SW 1271 (cell line): ENCODE data around the gene S1PR3.
A peak's percentile ranks its signal among the peaks of the same experiment; 100 is the strongest.

Experiments
- DNase-seq, 2 experiments: peaks; one replicate each; lab custom pipeline; 2025; lab: John Stamatoyannopoulos, UW

S1PR3 gene

DNA sequence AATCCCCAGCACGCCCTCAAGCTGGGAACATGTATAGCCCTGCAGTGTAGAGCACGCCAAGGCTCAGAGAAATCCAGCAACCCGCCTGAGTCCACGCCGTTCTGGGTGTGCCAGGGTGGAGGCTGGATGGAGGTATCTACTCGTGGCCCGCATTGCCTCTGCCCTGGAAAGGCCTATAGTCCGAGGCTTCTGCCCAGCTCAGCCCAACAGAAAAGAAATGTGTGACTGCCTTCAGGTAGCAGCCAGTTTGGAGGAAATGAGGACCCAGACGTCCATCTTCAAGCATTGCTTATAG is 18.2 kb downstream of the S1PR3 start:
- no peak for DNase-seq

DNA sequence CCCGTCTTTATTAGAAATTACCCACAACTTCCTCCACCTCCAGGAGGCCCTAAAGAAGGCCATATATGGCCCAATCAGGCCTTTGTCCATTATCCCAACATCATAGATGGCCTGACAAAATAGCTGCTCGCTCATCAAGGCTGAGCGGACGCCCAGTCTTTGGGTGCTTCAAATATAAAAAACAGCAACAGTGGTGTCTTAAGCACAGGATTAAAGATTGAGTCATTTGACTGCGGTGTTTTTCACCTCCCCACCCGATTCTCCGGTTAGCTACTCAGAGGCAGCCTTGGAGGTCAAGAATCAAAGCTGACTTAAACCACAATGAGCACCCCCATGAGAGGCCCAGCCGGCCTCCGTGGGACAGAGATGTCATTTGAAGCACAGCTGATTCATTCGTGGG is 18.8 kb downstream of the S1PR3 start:
- no peak for DNase-seq

DNA sequence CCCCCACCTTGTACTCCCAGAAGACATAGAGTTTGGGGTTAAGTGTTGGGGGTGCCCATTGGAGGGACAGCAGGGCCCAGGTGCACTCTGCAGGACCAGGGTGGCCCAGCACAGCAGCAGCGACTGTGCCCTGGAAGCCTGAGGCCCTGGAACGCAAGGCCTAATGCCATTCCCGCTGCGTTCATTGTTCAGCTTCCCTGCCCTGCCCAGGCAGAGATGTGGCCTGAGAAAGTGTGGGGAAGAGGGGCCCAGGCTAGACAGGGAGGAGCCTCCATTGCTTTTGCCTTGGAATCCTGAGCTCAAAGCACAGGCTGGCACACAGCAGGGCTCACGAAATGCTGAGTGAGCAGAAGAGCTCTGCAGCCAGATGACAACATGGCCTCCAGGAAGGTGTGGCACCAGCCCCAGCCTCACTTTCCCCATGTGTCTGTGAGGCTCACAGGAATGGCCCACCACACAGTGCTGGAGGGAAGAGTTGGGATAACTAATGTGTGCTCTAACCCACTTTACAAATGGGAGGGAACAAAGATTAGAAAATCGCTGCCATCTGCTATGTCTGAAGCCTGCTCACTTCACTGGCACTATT is 19.4 kb downstream of the S1PR3 start:
- no peak for DNase-seq

DNA sequence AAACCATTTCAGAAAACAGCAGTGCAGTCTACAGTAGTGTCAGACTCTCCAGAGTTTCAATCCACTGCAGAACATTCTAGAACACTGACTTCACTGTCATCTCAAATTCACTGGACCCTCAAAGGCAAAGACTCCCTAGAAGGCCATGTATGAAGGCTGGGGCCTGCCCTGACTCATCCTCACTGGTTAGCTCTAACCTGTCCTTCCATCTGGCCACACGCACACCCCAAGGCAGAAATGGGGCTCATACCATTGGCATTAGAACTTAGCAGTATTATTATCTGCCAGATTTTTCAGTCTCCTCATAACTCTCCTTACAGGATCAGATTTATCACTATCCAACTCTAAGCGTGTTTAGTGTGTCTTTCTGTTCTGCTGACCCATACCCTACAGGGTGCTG is 20.4 kb downstream of the S1PR3 start:
- no peak for DNase-seq

DNA sequence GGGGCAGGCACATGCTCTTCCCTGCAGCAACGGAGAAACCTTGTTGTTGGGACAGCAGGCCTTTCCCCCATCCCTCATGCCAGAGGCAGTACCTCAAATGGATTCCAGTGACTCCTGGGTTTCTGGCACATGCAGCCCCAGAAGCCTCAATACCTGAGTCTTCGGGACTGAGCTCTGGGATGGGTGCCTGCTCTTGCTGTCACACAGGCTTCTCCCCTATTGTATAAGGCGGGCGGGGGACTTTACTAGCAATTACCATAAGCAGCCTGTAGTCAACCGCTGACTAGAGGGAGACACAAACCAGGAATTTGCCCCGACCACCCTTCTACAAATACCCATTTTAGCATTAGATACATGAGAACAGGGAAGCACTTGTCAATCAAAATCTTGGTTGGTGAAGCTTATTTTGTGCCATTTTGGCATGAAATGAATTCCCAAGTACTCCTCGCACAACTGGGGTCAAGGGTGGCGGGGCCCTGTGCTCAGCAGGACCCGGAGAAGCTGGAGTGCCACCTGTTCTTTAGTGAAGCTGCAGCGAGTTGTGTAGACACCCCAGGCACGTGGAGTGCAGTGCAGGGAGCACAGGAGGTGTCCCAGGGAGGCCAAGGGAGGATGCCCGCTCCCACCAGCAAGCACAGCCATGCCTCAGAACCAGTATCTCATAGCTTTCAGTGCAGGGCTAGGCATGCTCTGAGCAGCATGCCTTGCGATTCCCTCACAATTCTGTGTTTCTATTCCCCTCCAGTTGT is 21.2 kb downstream of the S1PR3 start:
- no peak for DNase-seq

DNA sequence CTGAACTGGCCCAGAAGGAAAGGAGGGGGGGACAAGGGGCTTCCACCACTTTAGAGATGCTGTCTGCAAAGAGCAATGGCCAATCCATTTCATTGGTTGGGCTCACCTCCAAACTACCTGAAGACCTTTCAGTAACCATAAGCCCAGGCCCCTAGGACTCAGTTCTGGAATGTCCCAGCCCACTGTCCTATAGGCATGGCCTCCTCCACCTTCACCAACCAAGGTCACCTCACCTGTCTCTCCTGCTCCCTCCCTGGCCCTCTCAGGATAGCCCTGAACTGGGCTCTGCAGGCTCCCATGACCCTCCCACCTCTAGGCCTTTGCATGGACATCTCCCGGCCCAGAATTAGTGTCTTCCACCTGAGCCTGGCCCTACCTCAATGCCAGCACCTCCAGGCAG is 22.4 kb downstream of the S1PR3 start:
- no peak for DNase-seq

DNA sequence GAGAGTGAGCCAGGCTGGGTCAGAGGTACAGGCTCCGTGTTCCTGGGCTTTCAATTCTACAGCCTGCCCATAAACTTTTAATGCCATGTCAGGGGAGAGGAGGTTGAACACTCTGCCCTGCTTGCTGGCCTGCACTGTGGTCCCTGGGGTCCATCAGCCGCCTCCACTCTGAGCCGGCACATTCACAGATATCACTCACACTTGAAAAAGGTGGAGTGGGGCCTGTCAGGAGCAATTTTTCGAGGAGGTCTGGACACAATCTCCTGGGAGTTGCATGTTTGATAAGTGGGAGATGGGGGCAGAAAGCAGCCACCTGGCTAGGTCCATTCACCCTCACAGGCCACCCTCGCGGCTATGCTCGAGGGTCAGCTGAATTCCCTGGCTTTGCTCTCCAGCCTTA is 22.9 kb downstream of the S1PR3 start:
- no peak for DNase-seq

DNA sequence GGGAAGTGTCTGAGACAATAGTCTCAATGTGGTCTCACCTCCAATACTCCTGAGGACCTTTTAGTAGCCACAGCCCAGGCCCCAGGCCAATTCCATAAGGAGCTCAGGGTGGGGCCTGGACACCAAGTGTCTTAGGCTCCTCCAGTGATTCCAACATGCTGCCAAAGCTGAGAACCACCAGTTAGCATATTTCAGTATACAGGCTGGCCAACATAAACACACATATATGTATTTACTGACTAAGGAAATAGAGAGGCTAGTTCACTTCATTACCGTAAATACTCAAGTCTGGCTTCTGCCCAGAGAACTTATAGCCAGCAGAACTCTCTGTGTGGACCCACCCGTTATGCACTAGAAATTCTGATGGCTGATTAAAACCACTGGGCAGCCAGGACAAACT is 24.1 kb downstream of the S1PR3 start:
- no peak for DNase-seq

DNA sequence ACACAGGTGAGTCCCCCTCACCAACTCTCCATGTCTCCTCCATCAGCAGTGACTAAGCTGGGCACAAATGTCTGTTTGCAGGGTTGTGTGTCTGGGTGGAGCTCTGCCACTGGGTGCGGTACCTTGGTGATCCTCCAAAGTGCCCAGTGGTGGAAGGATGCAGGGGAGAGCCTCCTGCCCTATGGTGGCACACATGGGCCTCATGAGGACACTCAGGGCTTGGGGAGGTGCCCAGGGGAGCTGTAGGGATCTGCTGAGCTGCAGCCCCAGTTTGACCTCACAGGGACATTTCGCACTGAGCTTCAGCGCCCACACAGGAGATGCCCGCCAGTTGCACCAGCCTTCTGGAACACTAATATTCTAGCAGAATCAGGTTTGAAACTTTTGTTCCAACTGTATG is 29.5 kb downstream of the S1PR3 start:
- no peak for DNase-seq

DNA sequence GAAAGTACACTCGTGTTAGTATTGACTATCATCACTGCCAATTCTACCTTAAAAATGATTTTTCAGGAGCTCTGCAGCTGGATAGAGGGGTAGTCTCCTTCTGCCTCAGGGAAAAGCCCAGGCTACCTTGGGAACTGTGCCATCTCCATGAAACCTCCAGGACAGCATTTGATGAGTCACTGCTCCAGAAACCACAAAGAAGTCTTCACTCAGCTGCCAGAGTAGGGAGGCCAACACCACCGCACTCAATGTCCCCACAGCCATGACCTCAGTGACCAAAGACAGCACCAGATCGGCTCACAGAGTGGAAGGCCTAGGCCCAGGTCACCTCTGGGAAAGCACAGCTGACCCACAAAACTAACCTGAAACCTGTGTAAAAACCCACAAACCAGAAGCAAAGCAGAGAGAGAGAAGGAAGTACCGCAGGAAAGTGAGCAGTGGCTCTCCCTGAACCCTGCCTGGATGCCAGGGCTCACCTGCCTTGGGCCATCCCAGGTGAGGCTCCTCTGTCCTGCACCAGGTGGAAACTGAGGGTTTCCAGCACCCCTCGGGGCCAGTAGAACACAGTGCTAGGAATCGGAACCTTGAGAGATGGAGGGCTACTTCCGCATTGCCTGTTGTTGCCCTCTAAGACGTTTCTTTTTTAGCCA is 30.0 kb downstream of the S1PR3 start:
- peak in 1 of 2 experiments; percentile 55 for DNase-seq

DNA sequence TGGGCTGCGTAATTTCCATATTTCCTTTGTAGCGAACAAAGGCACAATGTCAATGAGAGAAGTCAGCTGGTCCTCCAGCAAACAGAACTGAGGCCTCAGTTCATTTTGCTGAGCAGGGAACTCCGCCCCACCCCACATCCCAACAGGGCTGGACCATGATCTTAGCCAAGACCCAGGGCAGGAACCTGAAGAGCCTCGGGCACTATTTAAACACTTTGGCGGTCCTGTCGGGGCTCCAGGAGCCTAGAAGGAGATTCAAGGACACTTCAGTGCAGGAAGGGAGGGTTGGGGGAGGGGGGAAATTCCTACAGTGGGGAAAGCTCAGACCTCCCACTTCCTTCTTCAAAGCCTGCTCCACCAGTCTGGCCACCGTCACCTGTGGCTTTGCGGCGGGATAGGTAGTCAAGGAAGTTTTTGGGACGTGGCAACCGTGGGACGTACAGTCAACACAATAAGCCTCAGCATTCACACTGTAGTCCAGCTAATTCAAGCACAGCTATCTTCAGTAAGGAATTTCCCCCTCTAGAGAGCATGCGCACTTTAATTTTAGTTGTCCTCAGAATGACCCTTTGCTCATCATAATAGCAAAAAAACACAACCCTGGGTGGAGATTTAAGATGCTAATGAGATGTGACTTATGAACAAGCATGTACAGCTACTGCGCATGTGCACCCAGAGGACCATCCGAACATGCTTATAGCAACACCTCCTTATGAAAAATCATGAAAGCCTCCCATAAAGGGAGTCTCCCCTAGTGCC is 30.9 kb downstream of the S1PR3 start:
- DNase-seq, result no peak

DNA sequence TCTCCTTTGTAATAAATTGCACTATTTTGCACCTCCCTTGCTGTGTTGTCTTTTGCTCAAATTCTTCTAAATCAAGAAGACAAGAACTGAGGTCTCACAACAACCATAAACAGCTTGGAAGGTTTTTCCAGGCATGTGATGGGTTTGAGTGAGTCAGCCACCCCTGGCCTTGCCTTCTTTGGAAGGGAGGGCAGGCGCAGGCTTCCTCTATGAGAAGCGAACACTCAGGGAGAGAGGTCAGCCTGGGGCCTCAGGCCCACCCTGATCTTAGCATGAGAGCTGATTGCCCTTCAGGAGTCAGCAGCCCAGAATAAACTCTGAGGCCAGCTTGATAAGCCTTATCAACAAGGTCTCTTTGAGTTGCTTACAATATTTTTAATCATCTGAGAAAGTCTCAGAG is 31.6 kb downstream of the S1PR3 start:
- DNase-seq, result no peak

DNA sequence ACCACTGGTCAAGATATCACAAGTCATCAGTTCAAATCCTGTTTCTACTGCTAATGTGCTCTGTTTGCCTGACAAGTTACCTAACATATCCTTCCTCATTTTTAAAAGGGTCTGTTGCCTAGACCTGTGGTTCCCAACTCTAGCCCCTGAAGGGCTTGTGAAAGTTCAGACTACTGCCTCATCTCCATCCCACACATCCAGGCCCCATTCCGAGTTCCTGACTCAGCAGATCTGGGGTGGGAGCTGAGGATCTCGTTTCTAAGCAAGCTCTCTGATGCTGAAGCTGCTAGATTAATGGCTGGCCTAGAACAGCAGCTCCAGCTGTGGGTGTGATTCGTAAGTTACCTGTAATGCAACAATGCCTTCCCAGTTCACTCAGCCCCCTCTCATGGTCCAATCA is 32.5 kb downstream of the S1PR3 start:
- no peak for DNase-seq

DNA sequence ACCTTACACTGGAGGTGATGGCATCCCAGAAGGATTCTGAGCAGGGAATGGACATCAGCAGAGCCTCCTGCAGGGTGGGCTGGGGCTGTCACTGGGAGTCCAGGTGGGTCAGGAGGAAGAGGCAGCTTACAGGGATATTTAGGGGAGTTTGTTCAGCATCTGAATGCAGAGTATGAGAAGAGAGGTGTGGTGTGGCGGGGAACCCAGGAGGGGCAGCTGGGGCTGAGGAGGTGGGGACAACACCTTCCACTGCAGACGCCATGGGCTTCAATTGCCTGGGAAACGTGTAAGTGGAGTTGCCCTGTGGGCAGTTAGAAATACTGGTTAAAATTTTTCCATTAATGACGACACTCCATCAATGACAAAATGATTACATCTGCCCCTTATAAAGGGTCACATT is 33.5 kb downstream of the S1PR3 start:
- no peak for DNase-seq

DNA sequence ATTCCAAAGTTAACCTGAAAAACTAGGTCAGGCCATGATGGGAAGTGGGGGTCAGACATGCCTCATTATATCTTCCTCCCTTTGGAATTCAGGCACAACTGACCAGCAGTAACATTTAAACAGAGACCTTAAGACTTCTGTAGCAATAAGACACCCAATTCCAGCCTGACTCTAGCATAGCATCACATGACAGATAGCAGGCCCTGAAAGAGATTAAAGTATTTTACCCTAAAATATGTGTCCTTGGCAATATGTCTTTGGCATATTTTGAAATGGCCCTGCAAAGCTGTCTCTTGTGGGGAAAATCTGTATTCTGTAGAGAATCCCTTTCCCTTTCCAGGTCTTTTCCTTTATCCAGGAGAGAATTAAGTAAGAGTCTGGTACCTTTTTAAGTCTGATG is 34.3 kb downstream of the S1PR3 start:
- DNase-seq, result no peak

DNA sequence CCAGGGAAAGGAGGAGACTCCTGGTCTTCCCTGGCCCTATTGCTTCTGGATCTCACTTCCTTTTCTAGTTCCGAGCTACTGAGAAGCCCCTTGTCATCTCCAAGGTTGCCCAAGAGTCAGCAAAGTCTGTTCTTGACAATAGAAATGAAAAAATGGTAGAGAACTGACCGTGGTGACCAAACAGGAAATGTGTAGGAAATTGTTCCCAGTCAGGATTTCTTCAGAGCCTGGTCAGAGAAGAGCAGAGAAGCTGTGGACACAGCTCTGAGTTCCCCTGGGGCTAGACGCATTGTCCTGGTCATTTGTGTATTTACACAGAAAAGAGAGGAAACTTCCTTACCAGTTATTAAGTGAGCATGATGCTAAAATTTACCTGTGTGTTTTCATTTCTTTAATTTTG is 35.6 kb downstream of the S1PR3 start:
- DNase-seq, result no peak

DNA sequence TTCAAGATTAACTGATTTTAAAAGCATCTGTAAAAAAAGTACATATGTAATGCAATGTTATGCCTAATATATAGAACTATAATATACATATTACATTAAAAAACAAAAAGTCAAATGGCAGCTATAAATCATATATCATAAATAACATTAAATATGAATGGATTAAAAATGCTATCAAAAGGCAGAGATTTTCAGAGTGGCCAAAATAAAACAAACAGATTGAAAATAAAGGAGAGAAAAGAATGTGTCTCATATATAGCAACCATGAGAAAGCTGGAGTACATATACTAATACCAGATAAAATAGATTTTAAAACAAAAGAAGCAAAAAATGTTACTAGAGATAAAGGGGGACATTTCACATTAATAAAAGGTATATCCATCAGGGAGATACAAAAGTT is 38.5 kb downstream of the S1PR3 start:
- no peak for DNase-seq

DNA sequence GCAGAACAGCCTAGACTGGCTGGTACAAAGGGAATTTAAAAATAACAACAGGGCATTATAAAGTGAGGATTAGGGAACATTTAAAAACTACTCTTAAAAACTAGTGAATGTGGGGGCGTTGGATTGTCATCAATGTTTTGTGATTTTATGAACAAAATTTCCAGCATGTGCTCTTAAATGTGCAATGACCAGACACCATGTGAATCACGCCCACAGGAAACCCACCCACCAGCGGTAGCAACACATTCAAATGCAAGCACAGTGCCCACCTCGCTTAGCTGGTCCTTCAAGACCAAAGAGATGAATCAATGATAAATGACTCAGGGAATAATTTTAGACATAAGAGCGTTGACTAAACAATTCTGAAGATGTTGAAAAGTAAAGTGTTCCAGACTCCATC is 40.9 kb downstream of the S1PR3 start:
- no peak for DNase-seq

DNA sequence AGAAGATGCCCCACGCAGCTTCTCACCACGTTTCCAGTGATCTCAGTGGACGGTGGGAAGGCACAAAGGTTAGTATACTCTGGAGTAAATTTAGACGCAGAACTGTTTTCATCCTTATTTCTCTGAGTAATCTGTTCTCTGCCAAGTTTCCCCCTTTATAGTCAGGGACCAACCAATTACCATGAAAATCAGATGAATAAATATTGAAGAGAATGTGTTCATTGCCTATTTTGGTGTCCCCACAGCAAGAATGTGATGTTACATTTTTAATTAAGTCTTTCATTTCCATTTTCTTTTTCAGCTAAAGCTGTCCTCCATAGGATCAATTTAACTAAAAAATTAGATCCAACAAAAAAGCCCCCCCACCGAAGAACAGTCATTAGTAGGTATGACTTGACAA is 41.4 kb downstream of the S1PR3 start:
- no peak for DNase-seq

DNA sequence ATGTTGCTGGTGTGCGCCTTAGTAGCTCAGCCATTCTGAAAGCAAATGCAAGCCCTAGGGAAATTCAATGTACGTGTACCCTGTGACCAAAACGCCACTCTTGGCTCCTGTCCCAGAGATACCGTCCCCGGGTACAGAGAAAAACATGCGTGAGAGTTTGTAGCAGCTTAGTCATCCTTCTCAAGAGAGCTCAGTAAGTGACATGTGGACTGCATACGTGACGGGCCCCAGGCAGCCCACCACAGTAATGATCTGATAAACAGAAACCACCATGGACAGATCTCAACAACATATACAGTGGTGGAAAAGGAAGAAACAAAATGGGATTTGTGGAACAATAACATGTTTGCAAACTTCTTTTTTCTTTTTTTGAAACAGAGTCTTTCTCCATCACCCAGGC is 45.1 kb downstream of the S1PR3 start:
- DNase-seq, result no peak

DNA sequence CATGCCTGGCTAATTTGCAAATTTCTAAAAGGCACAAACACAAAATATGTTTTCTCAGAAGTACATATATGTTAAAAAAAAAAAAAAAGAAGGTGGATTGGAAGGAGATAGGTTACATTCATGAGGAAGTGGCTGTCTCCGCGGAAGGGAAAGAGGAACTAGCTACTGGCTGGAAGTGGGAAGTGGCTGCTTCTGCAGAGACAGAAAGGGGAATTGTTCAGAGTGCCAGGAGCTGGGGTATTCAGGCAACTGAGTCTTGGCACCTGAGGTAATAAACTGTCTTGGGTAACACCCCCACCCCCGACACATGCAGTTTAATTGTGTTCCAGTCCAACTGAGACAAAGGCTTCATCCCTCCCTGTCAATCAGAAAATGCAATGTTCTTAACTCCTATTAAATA is 45.6 kb downstream of the S1PR3 start:
- no peak for DNase-seq

DNA sequence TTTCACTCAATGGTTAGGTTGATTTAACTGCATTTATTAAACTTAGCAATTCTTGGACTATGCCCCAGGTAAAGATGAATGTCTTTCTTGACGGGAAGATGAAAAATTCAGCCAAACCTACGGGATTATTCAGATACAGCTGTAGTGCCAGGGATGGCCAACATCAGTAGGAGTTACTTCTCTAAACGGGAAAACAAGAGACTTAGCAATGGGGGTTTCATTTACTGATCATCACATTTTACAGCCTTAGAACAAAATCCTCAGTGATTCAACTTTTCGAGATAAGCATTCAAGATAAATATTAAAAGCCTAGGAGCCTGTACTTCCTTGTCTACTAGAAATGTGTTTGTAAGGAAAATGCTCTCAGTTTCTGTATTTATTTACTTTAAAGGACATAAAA is 46.1 kb downstream of the S1PR3 start:
- DNase-seq, result no peak

DNA sequence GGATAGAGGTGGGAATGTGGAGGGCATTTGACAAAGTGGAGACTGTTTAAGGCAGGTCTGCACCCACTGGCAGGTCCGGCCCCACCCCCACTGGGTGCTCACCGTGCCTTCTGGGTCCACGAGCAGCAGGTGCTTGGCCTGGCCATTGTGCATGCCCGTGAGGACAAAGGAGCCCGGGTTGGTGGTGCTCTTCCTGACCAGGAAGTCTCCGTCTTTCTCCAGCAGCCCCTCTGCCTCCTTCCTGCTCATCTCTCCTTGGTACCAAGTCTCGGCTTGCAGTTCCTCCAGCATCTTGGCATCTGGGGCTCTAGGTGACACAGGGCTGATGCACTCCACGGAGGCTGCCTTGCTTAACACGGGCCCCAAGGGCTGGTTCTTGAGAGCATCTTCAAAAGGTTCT is 46.6 kb downstream of the S1PR3 start:
- no peak for DNase-seq
